NB4 (cell line): ENCODE data around the gene RAP1GAP2.
"Not testable (repeated sequence)": the region's sequence is repeated elsewhere in the genome, so short reads cannot be mapped to it uniquely, and the experiment has no call there.

ENCODE experiments used
- DNase-seq: peaks from one replicate; pipeline ENCODE4 v3.0.0; 2010; ENCODE audit warnings: low read depth
- H3K4me3 ChIP-seq: one replicate; pipeline ENCODE4 v1.5.1; 2011; ENCODE audit warnings: mild to moderate bottlenecking, low read depth, low read length, moderate library complexity
- CTCF ChIP-seq: IDR thresholded peaks from one replicate; pipeline ENCODE4 v1.5.1; 2012; ENCODE audit warnings: low read depth, low read length
- MAX ChIP-seq: IDR thresholded peaks from 2 replicates; pipeline ENCODE4 v1.6.1; 2011; ENCODE audit warnings: low read depth, low read length
- MYC ChIP-seq: IDR thresholded peaks from 2 replicates; pipeline ENCODE4 v1.6.1; 2011; ENCODE audit warnings: low read depth, low read length
- POLR2A ChIP-seq: IDR thresholded peaks from 2 replicates; pipeline ENCODE4 v1.6.1; 2011; ENCODE audit warnings: mild to moderate bottlenecking; ENCODE audit not compliant: insufficient read length; ENCODE audit errors: extremely low read depth

RAP1GAP2 gene

GRCh38 chr17:2815781-2816185 lies 19.5 kb downstream of the RAP1GAP2 start:
- TF ChIP-seq MYC (no peak), MAX (no peak), POLR2A (no peak), CTCF (no peak)
- DNase-seq = no peak

GRCh38 chr17:2816688-2817087 lies 20.4 kb downstream of the RAP1GAP2 start:
- TF ChIP-seq CTCF (no peak), MYC (no peak), MAX (no peak)
- H3K4me3 ChIP-seq = no peak overlapping the region
- DNase-seq = no peak

More at GRCh38 chr17:2815781-2816185, 19.5 kb downstream of the RAP1GAP2 start:
- H3K4me3 ChIP-seq = no peak overlapping the region

GRCh38 chr17:2819294-2819693 lies 23.1 kb downstream of the RAP1GAP2 start:
- not testable (repeated sequence) for DNase-seq, H3K4me3 ChIP-seq

GRCh38 chr17:2819921-2820501 lies 23.8 kb downstream of the RAP1GAP2 start:
- DNase-seq = no peak
- no peak overlapping the region for H3K4me3 ChIP-seq
- TF ChIP-seq POLR2A (no peak), CTCF (no peak), MYC (no peak), MAX (no peak)

GRCh38 chr17:2821868-2822267 lies 25.6 kb downstream of the RAP1GAP2 start:
- no peak for DNase-seq
- no peak overlapping the region for H3K4me3 ChIP-seq
- TF ChIP-seq MAX (no peak), POLR2A (no peak)

- no peak for TF ChIP-seq POLR2A
- no peak for TF ChIP-seq MAX
- TF ChIP-seq MYC = no peak
- TF ChIP-seq CTCF = no peak
- no peak for DNase-seq
- no peak overlapping the region for H3K4me3 ChIP-seq
Measured at GRCh38 chr17:2822358-2822757, 26.1 kb downstream of the RAP1GAP2 start.

- DNase-seq = no peak
- no peak overlapping the region for H3K4me3 ChIP-seq
- no peak for TF ChIP-seq MAX
- TF ChIP-seq CTCF = no peak
- no peak for TF ChIP-seq POLR2A
- TF ChIP-seq MYC = no peak
Measured at GRCh38 chr17:2825253-2825970, 29.2 kb downstream of the RAP1GAP2 start.
